ENCODE data around the gene RCOR2.

DNA sequence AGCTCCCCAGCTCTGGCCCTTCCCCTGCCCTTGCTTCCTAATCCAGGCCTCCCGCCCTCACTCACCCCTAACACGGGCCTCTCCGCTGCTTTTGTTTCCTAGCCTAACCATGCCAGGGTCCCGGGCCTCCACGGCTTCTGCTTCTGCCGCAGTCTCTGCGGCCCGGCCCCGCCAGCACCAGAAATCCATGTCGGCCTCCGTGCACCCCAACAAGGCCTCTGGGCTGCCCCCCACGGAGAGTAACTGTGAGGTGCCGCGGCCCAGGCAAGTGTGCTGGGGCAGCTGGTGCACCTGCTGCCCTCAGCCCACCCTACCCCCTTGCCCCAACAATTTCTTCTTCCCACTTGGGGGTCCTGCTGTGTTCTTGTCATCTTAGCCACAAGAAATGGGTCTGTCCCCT, 13.1 kb downstream of the RCOR2 start:
- TF ChIP-seq, protein P1, sequence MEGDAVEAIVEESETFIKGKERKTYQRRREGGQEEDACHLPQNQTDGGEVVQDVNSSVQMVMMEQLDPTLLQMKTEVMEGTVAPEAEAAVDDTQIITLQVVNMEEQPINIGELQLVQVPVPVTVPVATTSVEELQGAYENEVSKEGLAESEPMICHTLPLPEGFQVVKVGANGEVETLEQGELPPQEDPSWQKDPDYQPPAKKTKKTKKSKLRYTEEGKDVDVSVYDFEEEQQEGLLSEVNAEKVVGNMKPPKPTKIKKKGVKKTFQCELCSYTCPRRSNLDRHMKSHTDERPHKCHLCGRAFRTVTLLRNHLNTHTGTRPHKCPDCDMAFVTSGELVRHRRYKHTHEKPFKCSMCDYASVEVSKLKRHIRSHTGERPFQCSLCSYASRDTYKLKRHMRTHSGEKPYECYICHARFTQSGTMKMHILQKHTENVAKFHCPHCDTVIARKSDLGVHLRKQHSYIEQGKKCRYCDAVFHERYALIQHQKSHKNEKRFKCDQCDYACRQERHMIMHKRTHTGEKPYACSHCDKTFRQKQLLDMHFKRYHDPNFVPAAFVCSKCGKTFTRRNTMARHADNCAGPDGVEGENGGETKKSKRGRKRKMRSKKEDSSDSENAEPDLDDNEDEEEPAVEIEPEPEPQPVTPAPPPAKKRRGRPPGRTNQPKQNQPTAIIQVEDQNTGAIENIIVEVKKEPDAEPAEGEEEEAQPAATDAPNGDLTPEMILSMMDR (IDR thresholded peaks at IDR 0.05; ENCODE audit: insufficient read depth, low read depth, low read length): no peak
- TF ChIP-seq EZH2 (IDR thresholded peaks at IDR 0.05; ENCODE audit: insufficient read depth, low read length): no peak

Data from astrocyte (in vitro differentiated cells and primary cell).